Occipital lobe (tissue), 2 donors: ENCODE data around the gene EMX2. TPM values are rescaled to one million over a fixed set of nuclear protein-coding genes. Genes with fewer than 3 reads are reported as not detected.
"Not testable (repeated sequence)": the region's sequence is repeated elsewhere in the genome, so short reads cannot be mapped to it uniquely, and the experiment has no call there.

Experiments
- DNase-seq: peaks from one replicate; lab custom pipeline; 2025; lab: John Stamatoyannopoulos, UW
- total RNA-seq: library from RNA; depleted of rRNA; stranded (reverse); fragments of >200 nt; gene quantifications from one replicate; pipeline ENCODE4 v1.2.3, GENCODE V29; 2014

The EMX2 gene
- total RNA-seq, 1 donor from 2014 or later = 2.0 TPM

DNA sequence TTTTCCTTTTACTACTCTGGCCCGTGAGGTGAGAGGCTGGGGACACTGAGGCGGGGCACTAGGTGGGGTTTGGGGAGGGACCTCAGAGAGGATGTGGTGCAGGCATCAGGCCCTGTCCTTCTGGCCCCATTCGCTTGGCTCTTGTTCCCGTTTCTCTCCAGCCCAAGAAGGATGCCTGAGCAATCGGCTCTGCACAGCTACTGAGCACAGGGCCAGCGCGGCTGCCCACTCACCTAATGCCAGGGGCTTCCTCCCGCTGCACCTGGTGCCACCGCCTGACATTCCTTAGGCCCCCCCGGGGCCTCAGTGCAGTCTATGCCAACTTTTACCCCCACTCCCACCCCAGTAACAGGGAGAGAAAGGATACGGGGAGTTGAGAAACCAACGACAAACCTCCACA, 12.5 kb downstream of the EMX2 start:
- no peak for DNase-seq

DNA sequence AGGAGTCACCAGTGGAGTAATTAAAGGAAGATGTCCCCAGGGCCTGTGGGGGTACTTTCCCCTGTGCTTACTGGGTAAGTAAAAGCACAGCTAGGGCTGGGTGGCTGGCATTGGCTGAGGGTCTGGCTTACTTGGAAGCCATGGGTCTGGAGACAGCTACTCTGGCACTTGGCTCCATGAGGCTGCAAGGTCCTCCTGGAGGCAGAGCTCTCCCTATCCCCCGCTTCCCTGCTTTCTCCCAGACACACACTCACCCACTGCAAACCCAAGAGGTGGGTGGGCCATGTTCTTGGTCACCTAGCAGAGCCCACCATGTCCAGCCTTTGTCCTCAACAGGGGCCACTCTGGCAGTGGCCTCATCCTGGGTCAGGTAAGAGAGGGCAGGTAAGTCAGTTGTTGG, 13.3 kb downstream of the EMX2 start:
- no peak for DNase-seq

- DNase-seq = no peak
These were observed 13.8 kb downstream of the EMX2 start for GRCh38 chr10:117556356-117556755.

GRCh38 chr10:117559712-117560111, 17.2 kb downstream of the EMX2 start:
- DNase-seq = no peak

DNA sequence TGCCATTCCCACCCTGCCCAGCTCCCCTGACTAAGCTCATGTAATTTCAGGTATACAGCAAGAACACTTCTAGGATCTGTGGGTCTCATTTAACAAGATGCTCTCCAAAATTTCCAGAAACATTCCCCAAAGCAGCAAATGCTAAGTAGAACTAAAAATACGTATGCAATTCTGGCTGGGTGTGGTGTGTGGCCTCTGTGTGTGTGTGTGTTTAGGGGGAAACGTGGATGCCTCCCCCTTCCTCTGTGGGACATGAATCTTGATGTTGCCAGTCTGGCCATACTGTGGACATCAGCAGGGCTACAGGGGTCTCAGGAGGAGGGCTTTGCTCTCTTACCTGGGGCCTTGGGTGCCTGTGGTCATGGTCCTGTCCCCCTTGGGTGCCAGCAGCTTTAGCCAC, 18.4 kb downstream of the EMX2 start:
- DNase-seq = no peak

DNA sequence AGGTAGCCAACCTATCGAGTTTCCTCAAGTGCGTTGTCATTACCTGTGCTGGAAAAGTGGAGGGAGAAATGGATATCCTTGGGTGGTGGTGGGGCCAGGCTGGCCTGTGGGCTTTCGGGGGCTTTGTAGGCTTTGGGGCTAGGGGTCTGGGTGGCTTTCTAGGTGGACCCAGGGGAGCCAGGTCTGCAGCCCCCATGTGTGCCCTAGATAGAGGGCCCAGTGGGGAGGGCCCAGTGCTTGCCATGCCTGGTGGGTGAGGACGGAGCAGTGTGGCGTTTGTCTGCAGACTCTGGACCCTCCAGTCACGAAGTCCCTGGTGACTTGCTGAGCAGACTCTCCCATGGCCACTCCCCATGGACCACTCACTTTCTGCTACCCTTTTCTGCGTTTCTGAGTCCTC, 19.7 kb downstream of the EMX2 start:
- DNase-seq = no peak

- no peak for DNase-seq
These were observed 20.6 kb downstream of the EMX2 start for GRCh38 chr10:117562896-117563737.

GRCh38 chr10:117563780-117564179, 21.2 kb downstream of the EMX2 start:
- DNase-seq = no peak

GRCh38 chr10:117565068-117565467, 22.5 kb downstream of the EMX2 start:
- DNase-seq = no peak

GRCh38 chr10:117568334-117568733, 25.8 kb downstream of the EMX2 start:
- no peak for DNase-seq

DNA sequence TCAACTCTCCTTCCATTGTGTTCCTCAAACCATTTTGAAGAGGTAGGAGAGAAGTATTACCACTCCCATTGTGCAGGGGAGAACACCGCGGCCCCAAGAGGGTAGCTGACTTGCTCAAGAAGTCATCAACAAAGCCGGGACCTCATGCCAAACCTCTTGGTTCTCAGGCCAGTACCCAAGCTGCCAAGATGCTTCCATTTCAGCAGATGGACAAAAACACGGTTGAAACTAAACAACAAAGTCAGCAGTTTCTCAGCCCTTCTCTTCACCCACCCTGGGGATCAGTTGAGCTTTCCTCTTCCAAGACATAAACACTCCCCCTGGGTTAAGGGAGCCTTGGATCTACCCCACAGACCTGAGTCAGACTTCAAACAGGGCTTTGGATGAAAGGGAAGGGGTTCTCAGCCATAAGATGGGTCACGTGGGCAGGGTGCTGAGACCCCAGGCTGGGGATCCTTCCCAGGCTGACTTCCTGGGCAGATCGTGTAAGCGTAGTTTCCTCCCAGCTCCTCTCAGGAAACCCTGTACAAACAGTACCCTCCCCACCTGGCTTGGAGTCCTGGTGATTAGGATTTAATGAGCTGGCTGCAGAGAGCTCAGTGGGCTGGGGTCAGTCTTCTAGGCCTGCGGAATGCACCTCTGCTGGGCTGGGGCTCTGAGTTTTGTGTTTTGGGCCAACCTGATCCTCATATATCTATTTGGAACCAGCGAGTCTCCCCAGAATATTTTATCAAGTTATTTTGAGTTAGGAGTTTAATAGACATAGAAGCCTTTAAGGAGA, 27.3 kb downstream of the EMX2 start:
- no peak for DNase-seq

DNA sequence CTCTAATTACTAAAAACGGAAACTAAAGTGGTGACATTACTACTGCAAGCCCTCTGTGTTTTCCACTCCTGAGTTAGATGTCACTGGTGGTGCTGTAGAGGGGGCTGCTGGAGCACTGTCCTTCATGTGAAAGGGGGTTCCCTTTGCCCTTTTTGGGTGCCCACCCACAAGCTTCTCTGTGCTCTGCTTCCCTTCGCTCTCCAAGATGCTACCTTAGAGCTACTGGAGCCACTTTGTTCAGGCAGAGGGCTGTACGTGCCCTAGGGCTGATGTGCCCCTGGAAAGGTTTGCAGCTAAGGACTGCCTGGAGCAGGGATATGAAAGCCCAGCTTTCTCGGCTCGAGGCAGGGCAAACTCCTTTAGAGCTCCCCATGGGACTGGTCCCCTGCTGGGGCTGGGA, 28.3 kb downstream of the EMX2 start:
- DNase-seq = no peak

DNA sequence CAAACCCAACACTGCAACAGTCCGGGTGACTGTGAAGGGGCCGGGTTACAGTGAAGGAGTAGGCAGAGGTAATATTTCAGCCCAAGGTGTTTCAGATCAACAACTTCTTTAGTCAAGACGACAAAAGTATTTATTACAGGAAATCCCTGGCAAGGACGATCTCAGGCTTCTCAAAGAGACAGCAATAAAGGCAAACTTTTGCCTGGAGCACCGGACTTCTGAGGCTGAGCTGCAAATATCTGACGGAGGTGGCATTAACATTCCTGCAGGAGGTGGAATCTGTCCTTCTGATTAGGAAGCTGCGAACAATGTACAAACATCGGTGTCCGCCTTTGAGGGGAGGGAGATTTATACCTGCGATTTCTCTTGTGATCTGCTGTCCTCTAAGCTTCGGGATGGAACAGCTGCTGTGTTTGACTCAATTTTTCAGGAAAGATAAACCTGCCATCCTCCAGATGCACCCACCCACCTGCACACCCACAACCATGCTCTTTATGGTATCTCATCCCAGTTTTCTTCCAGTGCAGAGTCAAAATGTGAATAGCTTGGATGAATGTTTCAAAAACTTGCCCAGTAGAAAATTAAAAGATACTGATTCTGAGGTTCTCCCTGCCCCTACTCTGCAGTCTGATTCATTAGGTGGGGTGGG, 32.1 kb downstream of the EMX2 start:
- DNase-seq = no peak

DNA sequence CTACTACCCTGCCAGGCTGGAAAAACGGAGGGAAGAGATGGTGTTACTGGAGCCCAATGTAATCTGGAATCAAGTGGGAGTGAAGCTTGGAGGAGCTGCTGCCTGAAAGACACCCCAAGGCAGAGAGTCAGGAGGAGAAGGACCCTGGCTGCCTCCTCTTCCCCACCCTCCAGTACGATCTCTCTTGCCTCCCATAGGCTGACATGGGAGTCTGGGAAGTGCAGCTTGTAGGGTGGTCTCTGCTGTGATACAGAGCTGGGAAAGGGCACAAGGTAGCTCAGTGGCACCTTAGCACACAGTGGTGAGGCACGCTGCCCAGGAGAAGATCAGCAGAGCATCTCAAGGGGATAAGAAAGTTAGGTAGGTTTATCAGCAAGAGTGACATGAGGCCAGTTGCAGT, 35.9 kb downstream of the EMX2 start:
- DNase-seq = no peak

DNA sequence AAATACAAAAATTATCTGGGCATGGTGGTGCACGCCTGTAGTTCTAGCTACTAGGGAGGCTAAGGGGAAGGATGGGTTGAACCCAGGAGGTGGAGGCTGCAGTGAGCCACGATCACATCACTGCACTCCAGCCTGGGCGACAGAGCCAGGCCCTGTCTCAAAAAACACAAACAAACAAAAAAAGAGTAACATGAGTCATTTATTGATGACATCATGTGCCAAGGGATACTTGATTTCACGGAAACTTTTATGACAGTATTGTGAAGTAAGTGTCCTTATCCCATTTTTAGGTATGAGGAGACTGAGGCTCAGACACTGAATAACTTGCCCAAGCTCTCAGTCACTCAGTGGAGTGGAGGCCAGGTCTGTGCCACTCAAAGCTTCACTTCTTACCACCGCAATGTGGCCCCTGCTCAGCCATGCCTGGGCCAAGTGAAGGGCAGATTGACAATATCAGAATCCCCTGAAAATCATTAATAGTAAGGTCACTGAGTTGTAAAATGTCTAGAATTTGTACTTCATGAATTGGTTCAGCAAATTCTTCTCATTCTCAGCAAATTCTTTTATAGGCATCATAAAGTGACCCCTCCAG, 36.5 kb downstream of the EMX2 start:
- DNase-seq = no peak

GRCh38 chr10:117581961-117582360, 39.4 kb downstream of the EMX2 start:
- DNase-seq = no peak

DNA sequence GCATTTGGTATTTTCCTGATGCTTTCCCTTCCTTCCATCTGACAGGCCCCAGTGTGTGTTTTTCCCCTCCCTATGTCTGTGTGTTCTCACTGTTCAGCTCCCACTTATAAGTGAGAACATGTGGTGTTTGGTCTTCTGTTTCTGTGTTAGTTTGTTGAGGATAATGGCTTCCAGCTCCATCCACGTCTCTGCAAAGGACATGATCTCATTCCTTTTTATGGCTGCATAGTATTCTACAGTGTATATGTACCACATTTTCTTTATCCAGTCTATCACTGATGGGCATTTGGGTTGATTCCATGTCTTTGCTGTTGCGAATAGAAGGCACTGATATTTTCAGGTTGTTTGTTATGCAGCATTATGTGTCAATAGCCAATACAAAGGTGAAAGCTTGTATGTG, 42.3 kb downstream of the EMX2 start:
- DNase-seq = not testable (repeated sequence)

GRCh38 chr10:117587036-117587435, 44.5 kb downstream of the EMX2 start:
- no peak for DNase-seq

DNA sequence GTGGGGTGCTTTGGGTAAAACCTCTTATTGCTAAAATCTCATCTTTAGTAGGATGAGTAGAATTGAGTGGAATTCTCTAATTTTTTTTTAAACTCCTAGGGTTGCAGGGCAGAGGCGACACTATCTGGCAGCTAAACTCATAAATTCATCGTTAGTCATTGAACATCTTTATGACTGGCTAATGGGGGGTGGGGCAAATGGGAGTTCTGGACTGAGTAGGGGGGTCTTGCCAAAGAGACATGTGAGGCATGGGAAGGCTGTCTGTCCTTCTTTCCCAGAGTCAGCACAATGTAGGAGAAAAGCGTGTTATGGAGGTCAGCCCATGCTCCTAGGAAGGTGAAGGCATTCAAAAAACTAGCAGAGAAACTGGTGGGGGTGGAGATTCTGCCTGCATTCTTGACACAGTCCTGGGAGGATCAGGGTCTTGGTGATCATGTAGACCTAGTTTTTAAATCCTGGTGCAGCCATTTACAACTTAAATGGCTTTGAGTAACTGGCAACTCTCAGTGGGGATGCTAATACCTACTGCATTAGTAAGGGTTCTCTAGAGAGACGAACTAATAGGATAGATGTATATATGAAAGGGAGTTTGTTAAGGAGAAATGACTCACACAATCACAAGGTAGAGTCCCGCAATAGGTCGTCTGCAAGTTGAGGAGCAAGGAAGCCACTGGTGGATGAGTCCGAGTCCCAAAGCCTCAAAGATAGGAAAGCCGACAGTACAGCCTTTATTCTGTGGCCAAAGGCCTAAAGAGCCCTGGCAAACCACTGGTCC, 47.7 kb downstream of the EMX2 start:
- no peak for DNase-seq

DNA sequence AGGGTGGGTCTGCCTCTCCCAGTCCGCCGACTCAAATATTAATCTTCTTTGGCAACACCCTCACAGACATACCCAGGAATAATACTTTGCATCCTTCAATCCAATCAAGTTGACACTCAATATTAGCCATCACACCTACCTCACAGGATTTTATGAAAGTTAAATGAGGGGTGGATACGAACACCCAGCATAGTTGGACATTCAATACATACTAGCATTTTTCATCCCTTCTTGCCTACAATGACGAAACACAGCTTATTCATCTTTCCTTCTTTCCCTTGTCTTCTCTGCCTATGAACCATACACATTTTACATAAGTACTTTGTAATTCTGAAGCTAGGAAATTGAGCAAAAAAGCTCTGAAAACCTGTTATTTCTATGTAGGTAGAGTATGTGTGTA, 48.5 kb downstream of the EMX2 start:
- DNase-seq = no peak

- DNase-seq = no peak
These were observed 52.2 kb downstream of the EMX2 start for GRCh38 chr10:117594722-117595121.
